Measurements from ENCODE around the gene JUNB.
"Not testable (repeated sequence)": the region's sequence is repeated elsewhere in the genome, so short reads cannot be mapped to it uniquely, and the experiment has no call there.

JUNB gene

DNA sequence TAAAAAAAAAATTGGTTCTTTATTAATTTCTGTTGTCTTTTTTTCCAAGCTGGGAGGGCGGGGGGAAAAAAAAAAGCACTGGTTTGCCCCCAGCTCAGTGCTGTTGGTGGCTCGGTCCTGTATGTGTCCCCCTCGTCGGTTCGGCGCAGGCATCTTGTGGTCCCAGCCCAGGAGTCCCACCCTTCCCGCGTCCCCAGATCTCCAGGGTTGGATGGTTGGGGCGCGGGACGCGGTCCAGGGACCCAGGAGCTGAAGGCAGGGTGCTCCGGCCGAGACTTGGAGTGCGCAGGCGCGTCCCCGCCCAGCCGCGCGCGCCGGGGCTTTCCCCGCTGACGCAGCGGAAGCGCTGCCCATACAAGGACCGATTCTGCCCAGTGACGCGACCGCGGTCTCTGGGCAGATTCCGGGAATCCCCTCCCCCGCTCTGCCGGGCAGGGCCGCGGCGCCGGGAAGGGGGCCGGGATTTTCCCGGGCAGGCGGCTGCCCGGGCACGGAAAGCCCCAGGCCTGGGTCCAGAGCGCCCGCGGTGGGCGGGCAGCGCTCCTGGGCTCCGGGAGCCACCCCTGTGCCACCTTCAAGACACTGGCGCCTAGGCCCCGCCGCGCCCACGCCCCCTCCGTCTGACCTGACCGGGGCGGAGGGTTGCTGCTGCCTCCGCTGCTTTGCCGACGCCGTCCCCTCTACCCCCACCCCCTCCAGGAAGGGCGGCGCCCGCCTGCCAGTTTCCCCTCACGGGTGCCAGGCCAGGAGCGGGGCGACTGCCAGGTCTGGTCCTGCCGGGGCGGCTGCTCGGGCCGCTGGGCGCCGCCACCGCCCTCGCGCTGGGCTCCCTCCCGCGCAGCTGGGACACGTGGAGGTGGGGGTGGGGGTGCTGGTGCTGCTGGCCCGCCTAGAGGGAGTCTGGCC, 2.3 kb downstream of the JUNB start:
- TF ChIP-seq, protein P1, sequence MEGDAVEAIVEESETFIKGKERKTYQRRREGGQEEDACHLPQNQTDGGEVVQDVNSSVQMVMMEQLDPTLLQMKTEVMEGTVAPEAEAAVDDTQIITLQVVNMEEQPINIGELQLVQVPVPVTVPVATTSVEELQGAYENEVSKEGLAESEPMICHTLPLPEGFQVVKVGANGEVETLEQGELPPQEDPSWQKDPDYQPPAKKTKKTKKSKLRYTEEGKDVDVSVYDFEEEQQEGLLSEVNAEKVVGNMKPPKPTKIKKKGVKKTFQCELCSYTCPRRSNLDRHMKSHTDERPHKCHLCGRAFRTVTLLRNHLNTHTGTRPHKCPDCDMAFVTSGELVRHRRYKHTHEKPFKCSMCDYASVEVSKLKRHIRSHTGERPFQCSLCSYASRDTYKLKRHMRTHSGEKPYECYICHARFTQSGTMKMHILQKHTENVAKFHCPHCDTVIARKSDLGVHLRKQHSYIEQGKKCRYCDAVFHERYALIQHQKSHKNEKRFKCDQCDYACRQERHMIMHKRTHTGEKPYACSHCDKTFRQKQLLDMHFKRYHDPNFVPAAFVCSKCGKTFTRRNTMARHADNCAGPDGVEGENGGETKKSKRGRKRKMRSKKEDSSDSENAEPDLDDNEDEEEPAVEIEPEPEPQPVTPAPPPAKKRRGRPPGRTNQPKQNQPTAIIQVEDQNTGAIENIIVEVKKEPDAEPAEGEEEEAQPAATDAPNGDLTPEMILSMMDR (IDR thresholded peaks at IDR 0.05; ENCODE audit: low read depth, low read length) = no peak
- peak; percentile 86 for DNase-seq (ENCODE audit: extremely low read depth, low read depth)

DNA sequence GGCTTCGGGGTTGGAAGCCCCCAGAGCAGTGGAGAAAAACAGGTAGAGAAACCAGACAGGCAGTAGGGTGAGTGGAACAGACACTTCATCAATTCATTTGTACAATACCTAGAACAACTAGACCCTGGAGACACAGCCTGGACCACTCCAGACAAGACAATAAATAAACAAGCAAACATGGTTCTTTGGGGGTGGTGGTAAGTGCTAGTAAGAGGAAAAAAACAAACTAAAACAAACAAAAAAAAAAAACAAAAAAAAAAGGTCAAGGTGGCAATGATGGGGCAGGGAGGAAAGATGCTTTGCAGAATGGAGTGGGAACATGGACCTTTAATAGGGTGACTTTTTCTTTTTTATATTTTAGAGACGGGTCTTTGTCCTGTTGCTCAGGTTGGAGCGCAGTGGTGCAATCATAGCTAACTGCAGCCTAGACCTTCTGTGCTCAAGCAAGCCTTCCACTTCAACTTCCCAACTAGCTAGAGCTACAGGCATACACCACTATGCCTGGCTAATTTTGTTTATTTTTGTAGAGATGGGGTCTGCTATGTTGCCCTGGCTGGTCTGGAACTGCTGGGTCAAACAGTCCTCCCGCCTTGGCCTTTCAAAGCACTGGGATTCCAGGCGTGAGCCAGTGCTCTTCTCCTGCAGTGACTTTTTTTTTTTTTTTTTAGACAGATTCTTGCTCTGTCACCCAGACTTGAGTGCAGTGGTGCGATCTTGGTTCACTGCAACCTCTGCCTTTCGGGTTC, 3.1 kb downstream of the JUNB start:
- TF ChIP-seq, protein P1 (IDR thresholded peaks at IDR 0.05; ENCODE audit: low read depth, low read length) = no peak
- DNase-seq (ENCODE audit: extremely low read depth, low read depth) = peak; percentile 50

DNA sequence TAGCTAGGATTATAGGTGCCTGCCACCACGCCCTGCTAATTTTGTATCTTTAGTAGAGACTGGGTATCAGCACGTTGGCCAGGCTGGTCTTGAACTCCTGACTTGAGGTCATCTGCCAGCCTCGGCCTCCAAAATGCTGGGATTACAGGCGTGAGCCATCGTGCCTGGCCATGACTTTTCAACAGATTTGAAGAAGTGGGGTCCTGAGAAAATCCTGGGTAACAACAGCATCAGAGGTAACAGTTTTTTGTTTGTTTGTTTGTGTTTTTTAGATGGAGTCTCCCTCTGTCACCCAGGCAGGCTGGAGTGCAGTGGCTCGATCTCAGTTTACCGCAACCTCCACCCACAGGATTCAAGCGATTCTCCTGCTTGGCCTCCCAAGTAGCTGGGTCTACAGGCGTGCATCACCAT, 3.7 kb downstream of the JUNB start:
- TF ChIP-seq, protein P1 (IDR thresholded peaks at IDR 0.05; ENCODE audit: low read depth, low read length) = no peak
- DNase-seq (ENCODE audit: extremely low read depth, low read depth) = no peak

DNA sequence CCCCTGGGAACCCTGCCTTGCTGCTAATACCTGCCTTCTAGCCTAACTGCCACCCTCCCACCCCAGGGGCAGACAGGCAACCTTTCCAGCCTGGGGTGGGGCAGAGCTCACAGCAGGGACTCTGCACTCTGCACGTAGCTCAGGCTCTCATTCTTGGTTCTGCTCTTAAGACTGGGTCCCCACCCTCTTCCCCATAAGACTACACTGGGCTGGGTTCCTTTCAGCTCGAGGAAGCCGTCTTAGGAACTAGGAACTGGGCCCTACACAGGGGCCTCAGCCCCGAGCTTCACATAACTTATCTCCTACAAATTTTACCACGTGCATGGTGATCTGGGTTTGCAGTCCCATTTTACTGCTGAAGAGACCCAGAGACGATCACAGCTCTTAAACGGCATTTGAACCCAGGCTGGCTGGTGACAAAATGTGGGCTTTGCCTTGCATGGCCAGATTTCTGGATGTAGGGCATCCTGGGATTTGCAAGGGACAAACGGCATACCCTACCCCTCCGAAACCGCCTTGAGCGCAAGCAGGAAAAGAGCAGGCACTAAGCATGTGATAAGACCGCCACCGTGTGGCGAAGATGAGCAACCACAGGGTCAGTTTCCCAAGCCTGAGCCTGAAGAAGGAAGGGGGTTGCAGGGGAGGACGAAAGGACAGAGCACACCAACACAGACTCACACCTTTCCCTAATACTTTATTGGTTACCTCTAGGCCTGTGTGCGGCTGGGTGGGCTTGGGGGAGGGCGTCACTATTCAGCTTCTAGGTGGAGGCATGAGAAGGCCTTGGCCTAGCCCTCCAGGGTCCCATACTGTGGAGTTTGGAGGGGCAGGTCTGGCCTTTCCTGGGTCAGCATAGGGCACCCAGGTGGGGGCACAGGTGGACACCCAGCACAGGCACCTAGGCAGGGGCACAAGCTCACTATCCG, 5.1 kb downstream of the JUNB start:
- peak; percentile 47 for DNase-seq (ENCODE audit: extremely low read depth, low read depth)
- TF ChIP-seq, protein P1 (IDR thresholded peaks at IDR 0.05; ENCODE audit: low read depth, low read length) = peak; percentile 88

DNA sequence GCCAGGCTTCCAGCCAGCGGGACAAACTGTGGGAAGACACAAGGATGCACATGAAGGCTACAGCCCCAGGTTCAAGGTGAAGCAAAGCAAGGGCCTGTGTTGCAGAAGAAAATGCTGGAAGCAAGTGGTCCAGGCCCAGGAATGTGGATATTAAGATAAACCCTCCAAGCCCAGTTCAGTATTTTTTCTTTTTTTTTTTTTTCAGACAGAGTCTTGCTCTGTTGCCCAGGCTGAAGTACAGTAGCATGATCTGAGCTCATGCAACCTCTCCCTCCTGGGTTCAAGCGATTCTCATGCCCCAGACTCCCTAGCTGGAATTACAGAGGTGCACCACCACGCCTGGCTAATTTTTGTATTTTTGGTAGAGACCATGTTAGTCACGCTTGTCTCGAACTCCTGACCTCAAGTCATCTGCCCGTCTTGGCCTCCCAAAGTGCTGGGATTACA, 5.9 kb downstream of the JUNB start:
- TF ChIP-seq, protein P1 (IDR thresholded peaks at IDR 0.05; ENCODE audit: low read depth, low read length) = no peak
- DNase-seq (ENCODE audit: extremely low read depth, low read depth) = no peak

DNA sequence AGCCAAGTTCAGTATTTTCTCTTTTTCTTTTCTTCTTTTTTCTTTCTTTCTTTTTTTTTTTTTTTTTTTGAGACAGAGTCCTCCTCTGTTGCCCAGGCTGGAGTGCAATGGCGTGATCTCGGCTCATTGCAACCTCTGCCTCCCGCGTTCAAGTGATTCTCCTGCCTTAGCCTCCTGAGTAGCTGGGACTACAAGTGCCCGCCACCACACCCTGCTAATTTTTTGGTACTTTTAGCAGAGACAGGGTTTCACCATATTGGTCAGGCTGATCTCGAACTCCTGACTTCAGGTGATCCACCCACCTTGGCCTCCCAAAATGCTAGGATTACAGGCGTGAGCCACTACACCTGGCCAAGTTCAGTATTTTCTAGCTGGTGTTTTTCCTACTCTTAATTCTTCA, 6.3 kb downstream of the JUNB start:
- not testable (repeated sequence) for DNase-seq (ENCODE audit: extremely low read depth, low read depth)

DNA sequence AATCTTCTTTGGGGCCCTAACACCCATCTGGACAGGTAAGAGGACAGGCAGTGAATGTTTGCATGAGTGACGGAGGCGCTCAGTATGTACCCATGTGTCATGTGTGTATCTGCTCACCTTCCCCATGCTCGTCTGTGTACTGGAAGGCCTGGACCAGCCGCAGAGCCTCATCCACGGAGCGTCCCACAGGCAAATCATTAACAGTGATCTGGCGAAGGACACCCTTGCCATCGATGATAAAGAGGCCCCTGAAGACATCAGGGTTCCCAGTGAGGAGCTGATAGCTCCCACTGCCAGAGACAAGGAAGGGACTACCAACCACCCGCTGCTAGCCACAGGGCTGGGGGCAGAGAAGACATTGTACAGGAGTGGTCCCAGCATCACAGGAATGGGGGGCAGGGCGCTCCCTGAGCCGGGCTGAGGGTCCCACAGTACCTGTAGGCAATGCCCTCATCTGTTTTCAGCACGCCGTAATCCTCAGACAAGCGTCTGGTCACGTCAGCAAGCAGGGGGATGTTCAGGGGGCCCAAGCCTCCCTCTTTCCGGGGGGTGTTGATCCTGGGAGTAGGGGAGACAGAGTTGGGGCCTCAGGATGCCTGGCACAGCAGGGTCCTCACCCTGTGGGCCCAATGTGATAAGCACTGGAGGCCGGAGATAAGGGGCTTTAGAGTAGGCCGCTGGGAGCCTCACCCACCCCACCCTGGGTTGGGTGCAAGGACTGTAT, 8.6 kb downstream of the JUNB start:
- no peak for DNase-seq (ENCODE audit: extremely low read depth, low read depth)
- TF ChIP-seq, protein P1 (IDR thresholded peaks at IDR 0.05; ENCODE audit: low read depth, low read length) = no peak

Measured in AG09319 (cell line).